Measurements from ENCODE around the gene TRMT1. TPM values are rescaled to one million over a fixed set of nuclear protein-coding genes. Genes with fewer than 3 reads are reported as not detected.
A peak's percentile ranks its signal among the peaks of the same experiment; 100 is the strongest.

Gene TRMT1
- total RNA-seq, 1 experiment from 2014 or later: 106 TPM

GRCh38 chr19:13092158-13092543 lies 24.4 kb downstream of the TRMT1 start:
- ATAC-seq (no peak), DNase-seq (ENCODE audit: low spot score) (no peak)
- peaks cover 38% of the 10 kb centered on the region for H3K4me1 Mint-ChIP-seq
- H3K4me3 Mint-ChIP-seq: no peak overlapping the region
- TF ChIP-seq GABPB1 (CRISPR knock-in tag; IDR thresholded peaks at IDR 0.05) (no peak), RORB (CRISPR knock-in tag; IDR thresholded peaks at IDR 0.05) (no peak), ZNF671 (CRISPR knock-in tag; IDR thresholded peaks at IDR 0.05) (no peak)
- TF ChIP-seq, protein P1, sequence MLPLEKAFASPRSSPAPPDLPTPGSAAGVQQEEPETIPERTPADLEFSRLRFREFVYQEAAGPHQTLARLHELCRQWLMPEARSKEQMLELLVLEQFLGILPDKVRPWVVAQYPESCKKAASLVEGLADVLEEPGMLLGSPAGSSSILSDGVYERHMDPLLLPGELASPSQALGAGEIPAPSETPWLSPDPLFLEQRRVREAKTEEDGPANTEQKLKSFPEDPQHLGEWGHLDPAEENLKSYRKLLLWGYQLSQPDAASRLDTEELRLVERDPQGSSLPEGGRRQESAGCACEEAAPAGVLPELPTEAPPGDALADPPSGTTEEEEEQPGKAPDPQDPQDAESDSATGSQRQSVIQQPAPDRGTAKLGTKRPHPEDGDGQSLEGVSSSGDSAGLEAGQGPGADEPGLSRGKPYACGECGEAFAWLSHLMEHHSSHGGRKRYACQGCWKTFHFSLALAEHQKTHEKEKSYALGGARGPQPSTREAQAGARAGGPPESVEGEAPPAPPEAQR (CRISPR knock-in tag; IDR thresholded peaks at IDR 0.05): no peak
- ChIA-PET CTCF (interaction anchor here (0.9 to 9.2 kb wide), 22 partner anchors 9 to 173 kb away, joined by 3 to 276 read pairs (median 7); partner anchors contain the start of gene SYCE2), POLR2A (interaction anchor here (0.6 to 1.0 kb wide), 2 partner anchors 110 to 127 kb away, joined by 7 read pairs; no protein-coding TSS in a partner anchor)
- no peaks in the 10 kb centered on the region for H3K9me3 Mint-ChIP-seq
- H3K27ac Mint-ChIP-seq: no peak overlapping the region
- H3K36me3 Mint-ChIP-seq: no peaks in the 10 kb centered on the region
- H3K27me3 Mint-ChIP-seq (ENCODE audit: low read depth): peaks cover 38% of the 10 kb centered on the region

GRCh38 chr19:13091400-13092157 lies 25.0 kb downstream of the TRMT1 start:
- peaks cover 33% of the 10 kb centered on the region for H3K27me3 Mint-ChIP-seq (ENCODE audit: low read depth)
- TF ChIP-seq TCF7 (CRISPR knock-in tag; IDR thresholded peaks at IDR 0.05; ENCODE audit: low read depth): no peak
- 0 out of 2 replicates have a peak, but pooled peaks have one; percentile 15 for TF ChIP-seq MYBL2 (CRISPR knock-in tag; IDR thresholded peaks at IDR 0.05)
- TF ChIP-seq ZNF317 (CRISPR knock-in tag; IDR thresholded peaks at IDR 0.05; ENCODE audit: borderline replicate concordance, low read depth): peak; percentile 81; the same call in 1 of the 2 replicates
- TF ChIP-seq, protein P2, sequence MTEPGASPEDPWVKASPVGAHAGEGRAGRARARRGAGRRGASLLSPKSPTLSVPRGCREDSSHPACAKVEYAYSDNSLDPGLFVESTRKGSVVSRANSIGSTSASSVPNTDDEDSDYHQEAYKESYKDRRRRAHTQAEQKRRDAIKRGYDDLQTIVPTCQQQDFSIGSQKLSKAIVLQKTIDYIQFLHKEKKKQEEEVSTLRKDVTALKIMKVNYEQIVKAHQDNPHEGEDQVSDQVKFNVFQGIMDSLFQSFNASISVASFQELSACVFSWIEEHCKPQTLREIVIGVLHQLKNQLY (CRISPR knock-in tag; IDR thresholded peaks at IDR 0.05): no peak
- TF ChIP-seq SP1 (CRISPR knock-in tag; conservative IDR thresholded peaks at IDR 0.05): no peak
- TF ChIP-seq, protein P1 (CRISPR knock-in tag; IDR thresholded peaks at IDR 0.05): no peak
- TF ChIP-seq, protein P3, sequence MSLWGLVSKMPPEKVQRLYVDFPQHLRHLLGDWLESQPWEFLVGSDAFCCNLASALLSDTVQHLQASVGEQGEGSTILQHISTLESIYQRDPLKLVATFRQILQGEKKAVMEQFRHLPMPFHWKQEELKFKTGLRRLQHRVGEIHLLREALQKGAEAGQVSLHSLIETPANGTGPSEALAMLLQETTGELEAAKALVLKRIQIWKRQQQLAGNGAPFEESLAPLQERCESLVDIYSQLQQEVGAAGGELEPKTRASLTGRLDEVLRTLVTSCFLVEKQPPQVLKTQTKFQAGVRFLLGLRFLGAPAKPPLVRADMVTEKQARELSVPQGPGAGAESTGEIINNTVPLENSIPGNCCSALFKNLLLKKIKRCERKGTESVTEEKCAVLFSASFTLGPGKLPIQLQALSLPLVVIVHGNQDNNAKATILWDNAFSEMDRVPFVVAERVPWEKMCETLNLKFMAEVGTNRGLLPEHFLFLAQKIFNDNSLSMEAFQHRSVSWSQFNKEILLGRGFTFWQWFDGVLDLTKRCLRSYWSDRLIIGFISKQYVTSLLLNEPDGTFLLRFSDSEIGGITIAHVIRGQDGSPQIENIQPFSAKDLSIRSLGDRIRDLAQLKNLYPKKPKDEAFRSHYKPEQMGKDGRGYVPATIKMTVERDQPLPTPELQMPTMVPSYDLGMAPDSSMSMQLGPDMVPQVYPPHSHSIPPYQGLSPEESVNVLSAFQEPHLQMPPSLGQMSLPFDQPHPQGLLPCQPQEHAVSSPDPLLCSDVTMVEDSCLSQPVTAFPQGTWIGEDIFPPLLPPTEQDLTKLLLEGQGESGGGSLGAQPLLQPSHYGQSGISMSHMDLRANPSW (CRISPR knock-in tag; conservative IDR thresholded peaks at IDR 0.05; ENCODE audit: low read depth): no peak
- 0 out of 2 replicates have a peak, but pooled peaks have one; percentile 13 for TF ChIP-seq SMAD4 (CRISPR knock-in tag; IDR thresholded peaks at IDR 0.05)
- peak; percentile 51; the same call in 1 of the 2 replicates for TF ChIP-seq ZNF423 (CRISPR knock-in tag; IDR thresholded peaks at IDR 0.05)
- peak; percentile 55; the same call in 1 of the 2 replicates for TF ChIP-seq FOXP1 (CRISPR knock-in tag; IDR thresholded peaks at IDR 0.05; ENCODE audit: borderline replicate concordance)
- TF ChIP-seq MAX (CRISPR knock-in tag; IDR thresholded peaks at IDR 0.05): peak; percentile 53; the same call in 1 of the 2 replicates
- ATAC-seq (peak; percentile 6), DNase-seq (ENCODE audit: low spot score) (peak; percentile 55)
- ChIA-PET CTCF (interaction anchor here (0.6 to 9.2 kb wide), 27 partner anchors 9 to 677 kb away, joined by 3 to 276 read pairs (median 6); partner anchors contain the start of genes NFIX and SYCE2), POLR2A (interaction anchor here (0.5 to 1.0 kb wide), 4 partner anchors 31 to 126 kb away, joined by 3 to 7 read pairs (median 5); no protein-coding TSS in a partner anchor)
- no peaks in the 10 kb centered on the region for H3K9me3 Mint-ChIP-seq
- no peaks in the 10 kb centered on the region for H3K36me3 Mint-ChIP-seq
- H3K4me1 Mint-ChIP-seq: peaks cover 34% of the 10 kb centered on the region
- no peak overlapping the region for H3K27ac Mint-ChIP-seq
- H3K4me3 Mint-ChIP-seq: peak overlapping the region; percentile 41

All from WTC11 (cell line).